Kidney tubule cell (primary cell): ENCODE data around the gene ACAP3.
"Not testable (repeated sequence)": the region's sequence is repeated elsewhere in the genome, so short reads cannot be mapped to it uniquely, and the experiment has no call there.

Source experiments
- DNase-seq: peaks from one replicate; pipeline ENCODE4 v3.0.0-alpha.2; 2018; ENCODE audit warnings: low spot score

The ACAP3 gene

GRCh38 chr1:1330366-1331067 is 22.8 kb upstream of the ACAP3 start:
- no peak for DNase-seq

- no peak for DNase-seq
Observed at GRCh38 chr1:1329304-1330210, 21.8 kb upstream of the ACAP3 start.

GRCh38 chr1:1328254-1328653 is 20.5 kb upstream of the ACAP3 start:
- no peak for DNase-seq

- DNase-seq = no peak
Observed at GRCh38 chr1:1327291-1327690, 19.6 kb upstream of the ACAP3 start.

- DNase-seq = no peak
Observed at GRCh38 chr1:1326075-1326605, 18.4 kb upstream of the ACAP3 start.

- DNase-seq = peak; percentile 51
Observed at GRCh38 chr1:1325288-1326074, 17.8 kb upstream of the ACAP3 start.

- peak; percentile 93 for DNase-seq
Observed at GRCh38 chr1:1324524-1325287, 17.0 kb upstream of the ACAP3 start, which contains the start of the genes CPTP and INTS11. Gene CPTP, plus strand, starts transcription at chr1:1324802. Its CDS starts 2,109 bp downstream, at chr1:1326911. Gene INTS11, minus strand, starts transcription at chr1:1324660. Its CDS starts 52 bp downstream, at chr1:1324608.

GRCh38 chr1:1324084-1324523 is 16.4 kb upstream of the ACAP3 start:
- DNase-seq = no peak

GRCh38 chr1:1322952-1323351 is 15.2 kb upstream of the ACAP3 start:
- no peak for DNase-seq

GRCh38 chr1:1322418-1322817 is 14.7 kb upstream of the ACAP3 start:
- DNase-seq = no peak

GRCh38 chr1:1321477-1321876 is 13.7 kb upstream of the ACAP3 start:
- DNase-seq = no peak

- no peak for DNase-seq
Observed at GRCh38 chr1:1320666-1321448, 13.1 kb upstream of the ACAP3 start.

- DNase-seq = no peak
Observed at GRCh38 chr1:1319646-1319941, 11.9 kb upstream of the ACAP3 start.

GRCh38 chr1:1318777-1319645 is 11.3 kb upstream of the ACAP3 start:
- DNase-seq = no peak

GRCh38 chr1:1318131-1318652 is 10.5 kb upstream of the ACAP3 start:
- DNase-seq = peak; percentile 89

GRCh38 chr1:1317420-1317819 is 9.7 kb upstream of the ACAP3 start:
- no peak for DNase-seq

- not testable (repeated sequence) for DNase-seq
Observed at GRCh38 chr1:1316199-1316598, 8.5 kb upstream of the ACAP3 start.

- no peak for DNase-seq
Observed at GRCh38 chr1:1315435-1315954, 7.8 kb upstream of the ACAP3 start.
